A673 (cell line): ENCODE data around the gene HSFX2. TPM values are rescaled to one million over a fixed set of nuclear protein-coding genes. Genes with fewer than 3 reads are reported as not detected.
"Not testable (repeated sequence)": the region's sequence is repeated elsewhere in the genome, so short reads cannot be mapped to it uniquely, and the experiment has no call there.

ENCODE experiments used
- BruUV-seq: library from RNA; stranded (reverse); fragments of 400-500 nt; replicated peaks from 2 replicates; lab custom pipeline; 2021; lab: Mats Ljungman, UMichigan
- CTCF ChIA-PET: fragments of 300-600 bp; sonication (Branson Sonifier 250); formaldehyde crosslinking; loops from one replicate; lab custom pipeline; 2022; ENCODE audit warnings: antibody characterized with exemption; lab: Charles Lee
- POLR2A ChIA-PET: fragments of 300-600 bp; sonication (Branson Sonifier 250); formaldehyde crosslinking; loops from one replicate; lab custom pipeline; 2022; ENCODE audit warnings: antibody characterized with exemption; ENCODE audit not compliant: low non-redundant PET; lab: Charles Lee
- DNase-seq: peaks from one replicate; pipeline ENCODE4 v3.0.0-alpha.2; 2015; ENCODE audit warnings: low spot score
- H3K27ac ChIP-seq: fragments of 200-600 bp; sonication (generic); 2 replicates; pipeline ENCODE4 v1.5.1; 2016; ENCODE audit warnings: mixed run types, low read depth, mild to moderate bottlenecking, mixed read lengths, antibody characterized with exemption, low read length; ENCODE audit not compliant: poor library complexity, severe bottlenecking
- H3K27me3 ChIP-seq: fragments of 200-600 bp; sonication (generic); replicated peaks from 2 replicates; pipeline ENCODE4 v1.6.1; 2017; ENCODE audit warnings: mixed run types, low read depth, mild to moderate bottlenecking, mixed read lengths, antibody characterized with exemption, low read length; ENCODE audit not compliant: insufficient read depth, poor library complexity
- H3K36me3 ChIP-seq: fragments of 200-600 bp; sonication (generic); 2 replicates; pipeline ENCODE4 v1.6.1; 2016; ENCODE audit warnings: mixed run types, mild to moderate bottlenecking, mixed read lengths, antibody characterized with exemption, low read length; ENCODE audit not compliant: insufficient read depth, poor library complexity, severe bottlenecking
- H3K4me1 ChIP-seq: fragments of 200-600 bp; sonication (generic); 2 replicates; pipeline ENCODE4 v1.6.1; 2017; ENCODE audit warnings: mixed run types, mild to moderate bottlenecking, mixed read lengths, antibody characterized with exemption, low read length; ENCODE audit not compliant: insufficient read depth, poor library complexity, severe bottlenecking
- H3K4me3 ChIP-seq: fragments of 200-600 bp; sonication (generic); 2 replicates; pipeline ENCODE4 v1.5.1; 2016; ENCODE audit warnings: low read depth, mixed run types, mild to moderate bottlenecking, mixed read lengths, low read length; ENCODE audit not compliant: poor library complexity, severe bottlenecking
- H3K9me3 ChIP-seq: fragments of 200-600 bp; sonication (generic); 2 replicates; pipeline ENCODE4 v1.6.1; 2016; ENCODE audit warnings: mixed run types, low read depth, mild to moderate bottlenecking, mixed read lengths, antibody characterized with exemption, low read length; ENCODE audit not compliant: poor library complexity, severe bottlenecking
- intact Hi-C: fragments of 100-400 bp; cut with micrococcal nuclease; formaldehyde crosslinking; loops from one replicate; pipeline ENCODE4 v1.10.0; 2022; ENCODE audit not compliant: unreplicated experiment
- total RNA-seq: library from RNA; stranded (reverse); gene quantifications from 2 replicates; pipeline ENCODE4 v1.2.3, GENCODE V29; 2021
- TF ChIP-seq, protein P1 (sequence below): fragments of 300-800, 200-600 bp; sonication (generic); conservative IDR thresholded peaks from 2 replicates; pipeline ENCODE4 v1.5.1; 2017; ENCODE audit warnings: low read depth, mild to moderate bottlenecking, antibody characterized with exemption, low read length, moderate library complexity, mixed read lengths

HSFX2 gene
- total RNA-seq, 1 experiment from 2014 or later: not detected

DNA sequence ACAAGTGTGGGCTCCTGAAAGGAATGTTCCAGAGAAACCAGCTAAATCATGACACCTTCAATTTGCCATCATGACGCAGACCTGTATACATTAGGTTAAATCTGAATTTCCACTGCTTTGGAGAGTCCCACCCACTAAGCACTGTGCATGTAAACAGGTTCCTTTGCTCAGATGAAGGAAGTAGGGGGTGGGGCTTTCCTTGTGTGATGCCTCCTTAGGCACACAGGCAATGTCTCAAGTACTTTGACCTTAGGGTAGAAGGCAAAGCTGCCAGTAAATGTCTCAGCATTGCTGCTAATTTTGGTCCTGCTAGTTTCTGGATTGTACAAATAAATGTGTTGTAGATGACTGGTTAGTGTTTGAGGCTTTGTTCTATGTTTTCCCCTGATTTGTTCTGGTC is 48.2 kb downstream of the HSFX2 start:
- intact Hi-C loops, POLR2A ChIA-PET, DNase-seq, H3K27ac ChIP-seq, H3K36me3 ChIP-seq, CTCF ChIA-PET, H3K4me1 ChIP-seq, H3K9me3 ChIP-seq, BruUV-seq, H3K4me3 ChIP-seq, H3K27me3 ChIP-seq: not testable (repeated sequence)

DNA sequence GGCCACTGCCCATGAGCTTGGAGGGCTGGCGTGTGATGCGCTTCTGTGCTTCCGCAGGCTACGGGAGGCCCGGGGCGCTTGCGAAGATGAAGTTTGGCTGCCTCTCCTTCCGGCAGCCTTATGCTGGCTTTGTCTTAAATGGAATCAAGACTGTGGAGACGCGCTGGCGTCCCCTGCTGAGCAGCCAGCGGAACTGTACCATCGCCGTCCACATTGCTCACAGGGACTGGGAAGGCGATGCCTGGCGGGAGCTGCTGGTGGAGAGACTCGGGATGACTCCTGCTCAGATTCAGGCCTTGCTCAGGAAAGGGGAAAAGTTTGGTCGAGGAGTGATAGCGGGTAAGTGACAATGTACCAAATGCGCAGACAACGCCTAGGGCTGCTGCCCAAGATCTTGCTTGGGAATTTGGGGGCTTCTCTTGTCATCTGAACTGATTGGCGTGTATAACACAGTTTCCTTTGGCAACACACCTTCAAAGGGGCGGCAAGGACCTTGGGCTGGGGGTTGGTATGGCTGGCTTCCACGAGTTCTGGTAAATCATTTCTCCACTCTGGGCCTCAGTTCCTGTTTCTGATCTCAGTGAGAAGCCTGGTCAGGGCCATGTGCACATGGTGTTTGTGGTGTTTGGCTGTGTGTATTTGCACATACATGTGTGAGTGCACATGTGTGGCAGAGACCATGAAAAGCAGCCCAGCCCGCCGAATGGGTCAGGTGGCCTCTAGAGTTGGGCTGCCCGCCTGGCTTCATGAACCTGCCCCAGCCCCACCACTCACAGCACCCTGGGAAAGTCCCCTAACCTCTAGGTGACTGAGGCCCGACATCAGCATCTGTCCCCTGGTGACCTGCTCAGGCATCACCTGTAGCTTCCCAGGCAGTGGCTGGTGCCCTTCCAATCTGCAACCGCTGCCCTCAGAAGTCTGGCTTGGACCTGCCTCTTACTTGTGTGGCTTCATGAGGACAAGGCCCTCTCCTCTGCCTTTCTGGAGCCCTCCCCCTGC is 49.3 kb downstream of the HSFX2 start:
- DNase-seq: peak; percentile 40
- intact Hi-C loops, H3K4me3 ChIP-seq, H3K9me3 ChIP-seq, BruUV-seq, POLR2A ChIA-PET, H3K27ac ChIP-seq, H3K27me3 ChIP-seq, CTCF ChIA-PET, H3K4me1 ChIP-seq, H3K36me3 ChIP-seq: not testable (repeated sequence)
- TF ChIP-seq, protein P1, sequence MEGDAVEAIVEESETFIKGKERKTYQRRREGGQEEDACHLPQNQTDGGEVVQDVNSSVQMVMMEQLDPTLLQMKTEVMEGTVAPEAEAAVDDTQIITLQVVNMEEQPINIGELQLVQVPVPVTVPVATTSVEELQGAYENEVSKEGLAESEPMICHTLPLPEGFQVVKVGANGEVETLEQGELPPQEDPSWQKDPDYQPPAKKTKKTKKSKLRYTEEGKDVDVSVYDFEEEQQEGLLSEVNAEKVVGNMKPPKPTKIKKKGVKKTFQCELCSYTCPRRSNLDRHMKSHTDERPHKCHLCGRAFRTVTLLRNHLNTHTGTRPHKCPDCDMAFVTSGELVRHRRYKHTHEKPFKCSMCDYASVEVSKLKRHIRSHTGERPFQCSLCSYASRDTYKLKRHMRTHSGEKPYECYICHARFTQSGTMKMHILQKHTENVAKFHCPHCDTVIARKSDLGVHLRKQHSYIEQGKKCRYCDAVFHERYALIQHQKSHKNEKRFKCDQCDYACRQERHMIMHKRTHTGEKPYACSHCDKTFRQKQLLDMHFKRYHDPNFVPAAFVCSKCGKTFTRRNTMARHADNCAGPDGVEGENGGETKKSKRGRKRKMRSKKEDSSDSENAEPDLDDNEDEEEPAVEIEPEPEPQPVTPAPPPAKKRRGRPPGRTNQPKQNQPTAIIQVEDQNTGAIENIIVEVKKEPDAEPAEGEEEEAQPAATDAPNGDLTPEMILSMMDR: peak; percentile 30

Other genes with a start within 250 kb of the HSFX2 start
- 42.0 and 50.7 TPM in 2 replicates for gene IDS, start 90.0 kb downstream of the HSFX2 start, total RNA-seq
- gene EOLA1, start 54.3 kb downstream of the HSFX2 start, total RNA-seq: 13.8 and 15.3 TPM in 2 replicates
- gene HSFX3, start 45.4 kb downstream of the HSFX2 start, total RNA-seq: not detected in 2 replicates
- not detected in 2 replicates for gene MAGEA9B, start 7.9 kb downstream of the HSFX2 start, total RNA-seq
- gene TMEM185A, start 36.5 kb upstream of the HSFX2 start, total RNA-seq: 18.4 and 23.6 TPM in 2 replicates
- gene MAGEA11, start 116.7 kb upstream of the HSFX2 start, total RNA-seq: not detected in 2 replicates
- 1.2 and 1.4 TPM in 2 replicates for gene HSFX1, start 178.8 kb upstream of the HSFX2 start, total RNA-seq
- not detected in 2 replicates for gene MAGEA9, start 186.6 kb upstream of the HSFX2 start, total RNA-seq